SK-N-SH (cell line): ENCODE results near the gene AGT. TPM values are rescaled to one million over a fixed set of nuclear protein-coding genes. Genes with fewer than 3 reads are reported as not detected.

Experiments
- CTCF ChIA-PET: fragments of 300-600, 350-600 bp; formaldehyde crosslinking; extraction: SDS; loops from one replicate; lab custom pipeline; 2021; lab: Yijun Ruan, JAX
- POLR2A ChIA-PET: fragments of 350-600 bp; sonication (Branson Sonifier 250); formaldehyde crosslinking; extraction: SDS; loops from one replicate; lab custom pipeline; 2020; ENCODE audit warnings: antibody characterized with exemption, inconsistent platforms; lab: Yijun Ruan, JAX
- DNase-seq: peaks from one replicate; pipeline ENCODE4 v3.0.0; 2012
- H2AFZ ChIP-seq: fragments of 200-600 bp; sonication (generic); 2 replicates; pipeline ENCODE4 v1.8.1; 2016; ENCODE audit warnings: antibody characterized with exemption, mild to moderate bottlenecking, low read depth
- H3F3A ChIP-seq: fragments of 200-600 bp; sonication (generic); replicated peaks from 2 replicates; pipeline ENCODE3; 2016; ENCODE audit warnings: antibody characterized with exemption, mild to moderate bottlenecking; ENCODE audit not compliant: insufficient read depth
- H3K27ac ChIP-seq, 2 experiments: fragments of 200-500 bp in 1 of 2; fragments of 200-600 bp in 1 of 2; sonication (Bioruptor generic) in 1 of 2; sonication (generic), shearing (Covaris generic) in 1 of 2; 2 replicates each; pipeline versions ENCODE4 v1.5.1 to v1.6.1; 2014 to 2016; ENCODE audit warnings: low read depth in 2 of 2, inconsistent platforms in 1 of 2, low read length in 1 of 2, mild to moderate bottlenecking in 1 of 2, mixed read lengths in 1 of 2
- H3K27me3 ChIP-seq: fragments of 200-600 bp; sonication (generic), shearing (Covaris generic); 2 replicates; pipeline ENCODE4 v1.6.1; 2016; ENCODE audit warnings: mixed run types; ENCODE audit not compliant: insufficient read depth
- H3K36me3 ChIP-seq, 2 experiments: fragments of 200-500 bp in 1 of 2; fragments of 200-600 bp in 1 of 2; sonication (Bioruptor generic) in 1 of 2; sonication (generic) in 1 of 2; replicated peaks in 1 of 2; 2 replicates each; pipeline versions ENCODE3 to v1.5.1; 2014 to 2016; ENCODE audit warnings: low read length in 1 of 2, mild to moderate bottlenecking in 1 of 2; ENCODE audit not compliant: insufficient read depth in 2 of 2, control insufficient read depth in 1 of 2
- H3K4me1 ChIP-seq, 2 experiments: fragments of 200-500 bp in 1 of 2; fragments of 200-600 bp in 1 of 2; sonication (Bioruptor generic) in 1 of 2; sonication (generic), shearing (Covaris generic) in 1 of 2; 2 replicates each; pipeline versions ENCODE4 v1.5.1 to v1.6.1; 2014 to 2016; ENCODE audit warnings: low read depth in 1 of 2, low read length in 1 of 2, mixed run types in 1 of 2; ENCODE audit not compliant: insufficient read depth in 2 of 2, control insufficient read depth in 1 of 2
- H3K4me2 ChIP-seq: fragments of 200-600 bp; sonication (generic), shearing (Covaris generic); 2 replicates; pipeline ENCODE4 v1.6.1; 2017; ENCODE audit warnings: mixed run types
- H3K4me3 ChIP-seq, 2 experiments: fragments of 200-500 bp in 1 of 2; fragments of 200-600 bp in 1 of 2; sonication (Bioruptor generic) in 1 of 2; sonication (generic), shearing (Covaris generic) in 1 of 2; 2 replicates each; pipeline versions ENCODE4 v1.5.1 to v1.8.1; 2014 to 2016; ENCODE audit warnings: low read depth in 2 of 2, inconsistent platforms in 1 of 2, low read length in 1 of 2, mild to moderate bottlenecking in 1 of 2, mixed read lengths in 1 of 2, moderate library complexity in 1 of 2
- H3K79me2 ChIP-seq: fragments of 200-600 bp; sonication (generic); 2 replicates; pipeline ENCODE4 v1.8.1; 2017; ENCODE audit warnings: mild to moderate bottlenecking; ENCODE audit not compliant: insufficient read depth
- H3K9ac ChIP-seq: fragments of 200-600 bp; sonication (generic); 2 replicates; pipeline ENCODE4 v1.6.1; 2017; ENCODE audit warnings: mixed run types
- H3K9me2 ChIP-seq: fragments of 200-600 bp; sonication (generic); 2 replicates; pipeline ENCODE4 v1.6.1; 2017; ENCODE audit warnings: mixed run types
- H3K9me3 ChIP-seq: fragments of 200-600 bp; sonication (generic); 2 replicates; pipeline ENCODE4 v1.6.1; 2017; ENCODE audit warnings: mixed run types, mild to moderate bottlenecking, moderate library complexity
- H4K20me1 ChIP-seq: fragments of 200-600 bp; sonication (generic); 2 replicates; pipeline ENCODE4 v1.6.1; 2017; ENCODE audit warnings: mild to moderate bottlenecking, mixed run types; ENCODE audit not compliant: insufficient read depth
- ELF1 ChIP-seq: IDR thresholded peaks from 2 replicates; pipeline ENCODE4 v1.4.0; 2012
- EP300 ChIP-seq, 2 experiments: IDR thresholded peaks; 2 replicates each; pipeline versions ENCODE4 v1.4.0 to v1.6.1; 2012; ENCODE audit warnings: borderline replicate concordance in 1 of 2, low read depth in 1 of 2, low read length in 1 of 2
- EZH2phosphoT487 ChIP-seq: fragments of 200-600 bp; sonication (generic); IDR thresholded peaks from 2 replicates; pipeline ENCODE4 v1.6.1; 2017; ENCODE audit warnings: low read depth, mixed run types, mild to moderate bottlenecking, antibody characterized with exemption, moderate library complexity, borderline replicate concordance
- FOXM1 ChIP-seq: IDR thresholded peaks from 2 replicates; pipeline ENCODE4 v1.4.0; 2012; ENCODE audit warnings: low read depth, mild to moderate bottlenecking
- IRF3 ChIP-seq: fragments of 150-350 bp; IDR thresholded peaks from 2 replicates; pipeline ENCODE4 v1.6.1; 2016; ENCODE audit warnings: mild to moderate bottlenecking, low read depth, low read length
- JUND ChIP-seq: IDR thresholded peaks from 2 replicates; pipeline ENCODE4 v1.4.0; 2012
- MAX ChIP-seq: IDR thresholded peaks from 2 replicates; pipeline ENCODE4 v1.4.0; 2012; ENCODE audit warnings: low read depth
- MEF2A ChIP-seq: IDR thresholded peaks from 2 replicates; pipeline ENCODE4 v1.4.0; 2012; ENCODE audit warnings: low read depth, borderline replicate concordance
- MXI1 ChIP-seq: IDR thresholded peaks from 2 replicates; pipeline ENCODE4 v1.6.1; 2012; ENCODE audit warnings: mild to moderate bottlenecking, low read depth, low read length, improper control_type of control experiment
- PBX3 ChIP-seq: IDR thresholded peaks from 2 replicates; pipeline ENCODE4; 2012
- REST ChIP-seq: IDR thresholded peaks from 2 replicates; pipeline ENCODE4 v1.6.1; 2012; ENCODE audit warnings: mild to moderate bottlenecking, low read depth, low read length, moderate library complexity
- RXRA ChIP-seq: IDR thresholded peaks from 2 replicates; pipeline ENCODE4 v1.4.0; 2012; ENCODE audit warnings: low read depth, mild to moderate bottlenecking, borderline replicate concordance
- SIN3A ChIP-seq: IDR thresholded peaks from 2 replicates; pipeline ENCODE4 v1.6.1; 2012; ENCODE audit warnings: low read depth, mild to moderate bottlenecking, low read length, moderate library complexity, borderline replicate concordance
- SMC3 ChIP-seq: IDR thresholded peaks from 2 replicates; pipeline ENCODE4 v1.6.1; 2012; ENCODE audit warnings: low read depth, low read length, improper control_type of control experiment
- TAF1 ChIP-seq: IDR thresholded peaks from 2 replicates; pipeline ENCODE4 v1.6.1; 2012; ENCODE audit warnings: low read depth, mild to moderate bottlenecking, low read length, moderate library complexity, borderline replicate concordance
- TCF12 ChIP-seq: IDR thresholded peaks from 2 replicates; pipeline ENCODE4 v1.4.0; 2012
- YY1 ChIP-seq: IDR thresholded peaks from 2 replicates; pipeline ENCODE4 v1.4.0; 2012; ENCODE audit warnings: low read depth, mild to moderate bottlenecking
- ZBTB33 ChIP-seq: IDR thresholded peaks from 2 replicates; pipeline ENCODE4 v1.4.0; 2012; ENCODE audit warnings: low read depth, borderline replicate concordance
- WGBS: methylation state at CpG from one replicate; pipeline ENCODE4 v1.1.6; 2017; ENCODE audit warnings: low lambda C conversion rate; 5-methylcytosine and 5-hydroxymethylcytosine counted together
- polyA plus RNA-seq, 3 experiments: library from polyadenylated mRNA; depleted of rRNA; stranded (reverse); fragments of >200 nt; gene quantifications; 2 replicates each; pipeline ENCODE4 v1.2.3, GENCODE V29; 2012

AGT gene
- polyA plus RNA-seq, 1 of the 3 experiments (the other 2 are of a cell fraction): 0.39 TPM

- whole genome bisulfite sequencing: 81% methylated on average over 4 of the region's 4 CpGs
- Histone ChIP-seq H2AFZ (no peak overlapping the region), H4K20me1 (no peaks in the 10 kb centered on the region), H3K9me2 (no peaks in the 10 kb centered on the region), H3K9ac (no peak overlapping the region), H3K27me3 (no peaks in the 10 kb centered on the region), H3K4me2 (no peak overlapping the region), H3K9me3 (no peaks in the 10 kb centered on the region), H3K4me3 (no peak overlapping the region), H3K4me1 (peaks cover 0 to 3% of the 10 kb centered on the region in 2 experiments; a peak in 1 of 4 replicates), H3F3A (no peaks in the 10 kb centered on the region), H3K27ac (no peak overlapping the region), H3K79me2 (no peaks in the 10 kb centered on the region), H3K36me3 (peaks cover 23 to 36% of the 10 kb centered on the region in 2 experiments)
- ChIA-PET POLR2A (no interaction called here), CTCF (no interaction called here)
- no peak for DNase-seq
- TF ChIP-seq PBX3 (no peak), JUND (no peak), TAF1 (no peak), MXI1 (no peak), TCF12 (no peak), MEF2A (no peak), RXRA (no peak), EP300 (IDR thresholded peaks at IDR 0.05; ENCODE audit: borderline replicate concordance in 1 of 2, low read depth in 1 of 2, low read length in 1 of 2) (no peak), SMC3 (no peak), EZH2phosphoT487 (no peak), IRF3 (no peak), ELF1 (no peak), SIN3A (no peak), REST (no peak), YY1 (no peak), ZBTB33 (no peak), FOXM1 (no peak), MAX (no peak)
Observed at GRCh38 chr1:230694991-230695390, 18.9 kb downstream of the AGT start.
